SK-N-SH treated with all-trans-retinoic acid at 6 μM for 48 hours (cell line): ENCODE results near the gene NUP133.

Experiments
- ZFP30 ChIP-seq: fragments of 450-650 bp; formaldehyde crosslinking; IDR thresholded peaks from 2 replicates; pipeline ENCODE4 v1.5.0; 2022; ENCODE audit warnings: mild to moderate bottlenecking, moderate library complexity
- ZNF8 ChIP-seq: fragments of 450-650 bp; formaldehyde crosslinking; IDR thresholded peaks from 2 replicates; pipeline ENCODE4 v1.5.0; 2020; ENCODE audit warnings: mild to moderate bottlenecking, moderate library complexity

GRCh38 chr1:229537894-229538293, 29.8 kb upstream of the NUP133 start:
- TF ChIP-seq ZFP30 (CRISPR knock-in tag) (no peak), ZNF8 (no peak)
